OCI-LY7 (cell line): ENCODE measurements around the gene TMEM250.

Source experiments
- EZH2phosphoT487 ChIP-seq: fragments of 200-600 bp; sonication (generic); IDR thresholded peaks from 2 replicates; pipeline ENCODE4 v1.6.1; 2018; ENCODE audit warnings: low read depth, borderline replicate concordance, mild to moderate bottlenecking, mixed run types, antibody characterized with exemption, low read length, moderate library complexity, mixed read lengths
- TF ChIP-seq, protein P1 (sequence below): fragments of 200-600 bp; sonication (generic); conservative IDR thresholded peaks from 2 replicates; pipeline ENCODE4 v1.5.1; 2014; ENCODE audit warnings: mild to moderate bottlenecking, antibody characterized with exemption, low read length, moderate library complexity, mixed read lengths

DNA sequence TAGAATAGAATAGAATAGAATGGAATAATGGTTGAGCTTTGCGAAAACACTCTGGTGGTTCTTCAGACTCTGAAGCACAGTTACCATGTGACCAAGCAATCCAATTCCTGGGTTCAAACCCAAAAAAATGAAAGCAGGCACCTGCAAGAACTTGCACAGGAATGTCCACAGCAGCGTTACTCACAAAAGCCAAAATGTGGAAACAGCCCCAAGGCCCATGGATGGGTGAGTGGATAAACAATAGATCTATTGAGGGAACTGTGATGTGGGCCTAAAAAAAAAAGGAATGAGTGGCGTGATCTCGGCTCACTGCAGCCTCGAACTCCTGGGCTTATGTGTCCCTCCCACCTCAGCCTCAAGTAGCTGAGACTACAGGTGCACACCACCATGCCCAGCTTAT lies 21.4 kb upstream of the TMEM250 start:
- TF ChIP-seq, protein P1, sequence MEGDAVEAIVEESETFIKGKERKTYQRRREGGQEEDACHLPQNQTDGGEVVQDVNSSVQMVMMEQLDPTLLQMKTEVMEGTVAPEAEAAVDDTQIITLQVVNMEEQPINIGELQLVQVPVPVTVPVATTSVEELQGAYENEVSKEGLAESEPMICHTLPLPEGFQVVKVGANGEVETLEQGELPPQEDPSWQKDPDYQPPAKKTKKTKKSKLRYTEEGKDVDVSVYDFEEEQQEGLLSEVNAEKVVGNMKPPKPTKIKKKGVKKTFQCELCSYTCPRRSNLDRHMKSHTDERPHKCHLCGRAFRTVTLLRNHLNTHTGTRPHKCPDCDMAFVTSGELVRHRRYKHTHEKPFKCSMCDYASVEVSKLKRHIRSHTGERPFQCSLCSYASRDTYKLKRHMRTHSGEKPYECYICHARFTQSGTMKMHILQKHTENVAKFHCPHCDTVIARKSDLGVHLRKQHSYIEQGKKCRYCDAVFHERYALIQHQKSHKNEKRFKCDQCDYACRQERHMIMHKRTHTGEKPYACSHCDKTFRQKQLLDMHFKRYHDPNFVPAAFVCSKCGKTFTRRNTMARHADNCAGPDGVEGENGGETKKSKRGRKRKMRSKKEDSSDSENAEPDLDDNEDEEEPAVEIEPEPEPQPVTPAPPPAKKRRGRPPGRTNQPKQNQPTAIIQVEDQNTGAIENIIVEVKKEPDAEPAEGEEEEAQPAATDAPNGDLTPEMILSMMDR, result no peak
- TF ChIP-seq EZH2phosphoT487, result no peak
